Activated T-cell treated with anti-CD3 and anti-CD28 coated beads, Interleukin-2, amount 50 U/mL, for 72 hours (primary cell): ENCODE measurements around the gene EPN2. TPM values are rescaled to one million over a fixed set of nuclear protein-coding genes. Genes with fewer than 3 reads are reported as not detected.

Source experiments
- ATAC-seq, 2 donors: fragments of 150-1000 bp; cut with Tn5 transposase; replicated peaks in 1 of 2; 2 replicates each; pipeline ENCODE4 v1.10.0; 2021; ENCODE audit warnings: moderate library complexity in 2 of 2, mild to moderate bottlenecking in 1 of 2
- DNase-seq, 2 donors: peaks; one replicate each; pipeline ENCODE4 v3.0.0; 2021 to 2022; ENCODE audit warnings: mixed read lengths in 1 of 2
- H3K27ac Mint-ChIP-seq: one replicate; pipeline ENCODE4 v1.8.0; 2022; ENCODE audit warnings: mild to moderate bottlenecking, moderate library complexity, mixed read lengths
- H3K27me3 Mint-ChIP-seq: one replicate; pipeline ENCODE4 v1.8.0; 2022; ENCODE audit warnings: low read depth, mixed read lengths
- H3K36me3 Mint-ChIP-seq, 2 donors: one replicate each; pipeline ENCODE4 v1.8.0; 2022; ENCODE audit warnings: mixed read lengths in 2 of 2, mild to moderate bottlenecking in 1 of 2; ENCODE audit not compliant: insufficient read depth in 2 of 2
- H3K4me1 Mint-ChIP-seq: one replicate; pipeline ENCODE4 v1.8.0; 2022; ENCODE audit warnings: low read depth, mixed read lengths
- H3K4me3 Mint-ChIP-seq, 2 donors: one replicate each; pipeline ENCODE4 v1.8.0; 2022; ENCODE audit warnings: mild to moderate bottlenecking in 2 of 2, mixed read lengths in 2 of 2, moderate library complexity in 2 of 2
- H3K9me3 Mint-ChIP-seq, 2 donors: one replicate each; pipeline ENCODE4 v1.8.0; 2022; ENCODE audit warnings: mixed read lengths in 2 of 2
- total RNA-seq, 2 donors: library from RNA; stranded (reverse); gene quantifications; one replicate each; pipeline ENCODE4 v1.2.3, GENCODE V29; 2022

Gene EPN2
- total RNA-seq, 2 donors from 2014 or later = 5.3 to 9.0 TPM

DNA sequence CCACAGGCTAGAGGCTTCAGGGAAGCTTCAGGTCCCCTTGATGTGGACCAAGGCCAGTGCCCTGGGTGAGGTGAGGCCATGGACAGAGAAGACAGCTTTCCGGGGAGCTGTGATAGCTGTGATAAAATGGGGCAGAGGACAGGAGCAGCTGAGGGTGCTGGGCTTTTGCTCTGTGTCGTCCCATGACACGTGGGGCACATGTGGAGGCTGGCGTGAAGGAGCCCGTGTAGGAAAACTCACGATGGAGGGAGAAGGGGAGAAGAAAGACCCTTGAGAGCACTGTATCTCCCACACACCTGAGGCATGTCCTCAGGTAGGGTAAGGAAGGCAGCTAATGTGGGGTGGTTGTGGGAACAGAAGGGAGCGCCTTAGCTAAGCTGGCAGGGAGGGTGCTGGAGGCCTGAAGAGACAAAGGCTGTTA lies 104.1 kb downstream of the EPN2 start:
- no peaks in the 10 kb centered on the region for H3K36me3 Mint-ChIP-seq
- peaks cover 34% of the 10 kb centered on the region for H3K27me3 Mint-ChIP-seq
- H3K4me3 Mint-ChIP-seq = no peak overlapping the region
- H3K4me1 Mint-ChIP-seq = no peaks in the 10 kb centered on the region
- H3K27ac Mint-ChIP-seq = no peak overlapping the region
- H3K9me3 Mint-ChIP-seq = no peaks in the 10 kb centered on the region
- DNase-seq (no peak), ATAC-seq (no peak)

DNA sequence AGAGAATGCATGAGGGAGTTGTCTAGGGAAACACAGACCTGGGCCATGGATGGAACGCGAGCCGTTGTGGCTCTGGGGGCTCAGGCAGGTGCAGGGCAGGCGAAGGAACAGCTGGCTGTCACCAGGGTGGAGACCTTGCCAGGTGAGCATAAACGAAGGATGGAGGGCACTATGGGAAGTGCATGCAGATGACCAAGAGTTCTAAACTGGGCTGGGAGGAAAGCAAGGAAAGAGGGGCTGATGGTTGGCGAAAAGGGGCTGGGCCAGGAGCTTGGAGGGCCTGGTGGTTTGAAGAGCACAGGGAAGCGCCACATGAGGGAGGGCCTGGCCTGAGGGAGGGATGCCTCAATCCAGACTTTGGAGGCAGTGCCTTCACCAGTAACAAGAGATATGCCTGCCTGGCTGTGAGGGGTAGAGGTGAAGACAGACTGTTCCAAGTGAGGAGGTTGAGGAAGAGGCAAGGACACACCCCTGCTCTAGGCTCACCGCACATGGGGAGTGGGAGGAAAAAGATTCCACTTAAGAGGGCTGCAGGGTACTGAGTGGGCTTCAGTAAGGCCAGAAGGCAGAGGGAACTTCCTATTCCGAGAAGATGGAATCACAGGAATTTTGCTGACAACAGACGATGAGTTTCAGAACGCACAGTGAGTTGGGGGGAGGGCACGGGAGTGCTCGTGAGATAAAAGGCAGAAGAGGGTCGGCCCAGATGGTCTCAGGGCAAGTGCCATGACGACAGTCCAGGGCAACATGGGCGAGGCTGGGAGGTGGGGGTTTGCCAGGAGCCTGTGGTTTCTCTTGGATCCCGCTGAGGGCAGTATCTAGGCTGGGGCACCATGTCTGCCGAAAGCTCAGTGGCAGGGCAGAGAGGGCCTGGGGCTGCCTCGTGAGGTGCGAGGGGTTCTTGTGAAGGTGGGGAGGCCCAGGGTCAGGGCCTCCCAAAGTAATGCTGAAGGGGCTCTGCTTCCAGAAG lies 104.8 kb downstream of the EPN2 start:
- ATAC-seq (no peak), DNase-seq (no peak)
- Mint-ChIP-seq H3K4me1 (no peaks in the 10 kb centered on the region), H3K27me3 (peaks cover 33% of the 10 kb centered on the region), H3K9me3 (no peaks in the 10 kb centered on the region), H3K36me3 (no peaks in the 10 kb centered on the region), H3K4me3 (no peak overlapping the region), H3K27ac (no peak overlapping the region)

- peaks cover 27% of the 10 kb centered on the region for H3K27me3 Mint-ChIP-seq
- H3K4me3 Mint-ChIP-seq = no peak overlapping the region
- no peaks in the 10 kb centered on the region for H3K36me3 Mint-ChIP-seq
- no peak overlapping the region for H3K27ac Mint-ChIP-seq
- DNase-seq = no peak
- H3K4me1 Mint-ChIP-seq = no peaks in the 10 kb centered on the region
- no peaks in the 10 kb centered on the region for H3K9me3 Mint-ChIP-seq
- ATAC-seq = no peak
Observed at GRCh38 chr17:19342611-19343255, 105.6 kb downstream of the EPN2 start.

DNA sequence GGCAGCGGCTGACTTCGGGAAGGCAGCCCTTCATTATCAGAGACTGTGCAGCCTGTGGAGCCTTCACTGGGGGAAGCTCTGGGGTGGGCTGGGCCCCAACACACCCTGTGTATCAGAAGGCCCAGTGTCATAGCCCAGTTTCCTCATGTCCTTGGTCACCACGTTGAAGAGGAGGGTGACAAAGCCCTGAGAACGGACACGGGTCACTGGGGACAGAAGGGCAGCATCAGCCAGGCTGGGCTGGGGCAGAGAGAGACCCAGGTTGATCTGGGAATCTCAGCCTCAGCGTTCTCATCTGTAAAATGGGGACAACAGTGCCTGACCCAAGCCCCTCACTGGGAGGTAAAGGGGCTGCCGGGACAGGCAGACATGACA lies 106.1 kb downstream of the EPN2 start:
- no peak overlapping the region for H3K4me3 Mint-ChIP-seq
- DNase-seq (no peak), ATAC-seq (no peak)
- no peaks in the 10 kb centered on the region for H3K9me3 Mint-ChIP-seq
- no peak overlapping the region for H3K27ac Mint-ChIP-seq
- no peaks in the 10 kb centered on the region for H3K36me3 Mint-ChIP-seq
- peaks cover 27% of the 10 kb centered on the region for H3K27me3 Mint-ChIP-seq
- H3K4me1 Mint-ChIP-seq = no peaks in the 10 kb centered on the region

GRCh38 chr17:19343671-19344151 lies 106.5 kb downstream of the EPN2 start:
- H3K4me3 Mint-ChIP-seq = no peak overlapping the region
- no peak for DNase-seq
- ATAC-seq = no peak
- no peaks in the 10 kb centered on the region for H3K9me3 Mint-ChIP-seq
- no peaks in the 10 kb centered on the region for H3K4me1 Mint-ChIP-seq
- H3K27me3 Mint-ChIP-seq = peaks cover 25% of the 10 kb centered on the region
- no peak overlapping the region for H3K27ac Mint-ChIP-seq
- H3K36me3 Mint-ChIP-seq = no peaks in the 10 kb centered on the region

DNA sequence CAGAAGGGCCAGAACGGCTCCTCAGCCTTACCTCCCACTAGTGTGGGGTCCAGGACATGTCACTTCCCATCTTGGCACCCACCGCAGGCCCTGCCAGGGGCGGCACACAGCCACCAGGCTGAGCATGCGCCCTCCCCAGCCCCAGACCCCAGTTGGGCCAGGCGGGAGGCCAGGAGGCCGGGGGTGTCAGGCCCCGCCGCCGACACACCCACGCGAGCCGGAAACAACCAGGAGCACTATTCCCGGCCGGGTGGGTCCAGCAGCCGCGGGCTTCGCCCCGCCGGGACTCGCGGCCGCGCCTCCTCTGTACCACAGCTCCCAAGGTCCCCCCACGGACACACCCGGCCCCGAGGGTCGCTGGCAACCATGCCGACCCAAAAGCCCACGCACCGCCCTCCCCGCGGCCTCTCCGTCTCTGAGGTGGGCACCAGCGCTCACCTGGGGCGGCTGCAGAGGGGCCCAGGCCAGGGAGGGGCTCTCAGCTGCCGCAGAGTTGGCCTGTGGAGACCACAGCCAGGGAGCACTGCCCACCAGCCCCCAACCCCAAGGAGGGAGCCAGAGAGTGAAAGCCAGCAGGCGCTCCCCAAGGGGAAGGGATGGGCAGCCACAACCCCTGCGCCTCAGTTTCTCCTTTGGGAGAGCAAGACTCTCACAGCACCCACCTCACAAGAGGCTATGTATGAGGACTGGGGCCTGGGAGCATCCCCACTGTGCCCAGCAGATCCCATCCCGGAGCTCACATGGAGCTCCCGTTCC lies 107.3 kb downstream of the EPN2 start:
- Mint-ChIP-seq H3K4me1 (no peaks in the 10 kb centered on the region), H3K36me3 (no peaks in the 10 kb centered on the region), H3K27ac (no peak overlapping the region), H3K9me3 (no peaks in the 10 kb centered on the region), H3K4me3 (no peak overlapping the region), H3K27me3 (peaks cover 17% of the 10 kb centered on the region)
- DNase-seq = no peak
- no peak for ATAC-seq

GRCh38 chr17:19345067-19345460 lies 107.9 kb downstream of the EPN2 start:
- no peak overlapping the region for H3K4me3 Mint-ChIP-seq
- DNase-seq (no peak), ATAC-seq (no peak)
- H3K9me3 Mint-ChIP-seq = no peaks in the 10 kb centered on the region
- H3K27ac Mint-ChIP-seq = no peak overlapping the region
- H3K4me1 Mint-ChIP-seq = no peaks in the 10 kb centered on the region
- peaks cover 16% of the 10 kb centered on the region for H3K27me3 Mint-ChIP-seq
- H3K36me3 Mint-ChIP-seq = no peaks in the 10 kb centered on the region

DNA sequence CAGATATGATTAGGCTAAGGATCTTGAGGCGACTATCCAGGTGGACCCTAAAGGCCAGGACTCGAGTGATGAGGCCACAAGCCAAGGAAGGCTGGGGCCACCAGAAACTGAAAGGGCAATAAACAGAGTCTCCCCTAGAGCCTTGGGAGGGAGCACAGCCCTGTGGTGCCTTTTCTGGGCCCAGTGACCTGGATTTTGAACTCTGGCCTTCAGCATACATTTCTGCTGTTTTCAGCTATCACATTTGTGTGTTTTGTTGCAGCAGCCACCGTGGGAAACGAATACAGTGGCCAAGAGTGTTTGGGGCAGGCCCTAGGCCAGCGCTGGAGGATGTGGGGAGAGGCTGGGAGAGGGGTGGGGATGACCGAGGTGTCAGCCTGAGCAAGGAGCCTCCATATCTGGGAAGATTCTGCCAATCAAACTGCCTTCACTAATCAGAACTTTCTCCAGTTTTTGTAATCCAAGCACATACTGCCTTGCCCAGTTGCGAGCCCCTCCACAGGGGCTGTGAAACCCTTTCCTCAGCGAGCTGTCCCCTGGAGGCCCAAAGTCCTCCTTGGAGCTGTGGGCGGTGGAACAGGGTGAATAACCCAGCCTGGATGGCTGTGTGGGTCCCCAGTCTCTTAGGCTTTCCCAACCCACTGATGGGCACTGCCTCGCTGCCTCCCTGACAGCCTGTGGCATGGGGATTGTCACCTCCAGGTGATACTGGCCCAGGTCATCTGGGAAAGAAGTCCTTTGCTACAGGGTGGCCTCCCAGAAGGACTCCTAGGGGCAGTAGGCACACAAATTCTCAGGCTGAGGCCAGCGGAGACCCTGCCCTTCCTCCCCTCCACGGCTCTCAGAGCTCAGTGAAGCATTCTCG lies 108.6 kb downstream of the EPN2 start:
- ATAC-seq = no peak
- H3K36me3 Mint-ChIP-seq = no peaks in the 10 kb centered on the region
- H3K27me3 Mint-ChIP-seq = peaks cover 14% of the 10 kb centered on the region
- H3K4me1 Mint-ChIP-seq = no peaks in the 10 kb centered on the region
- DNase-seq = no peak
- H3K27ac Mint-ChIP-seq = no peak overlapping the region
- H3K4me3 Mint-ChIP-seq = no peak overlapping the region
- H3K9me3 Mint-ChIP-seq = no peaks in the 10 kb centered on the region

DNA sequence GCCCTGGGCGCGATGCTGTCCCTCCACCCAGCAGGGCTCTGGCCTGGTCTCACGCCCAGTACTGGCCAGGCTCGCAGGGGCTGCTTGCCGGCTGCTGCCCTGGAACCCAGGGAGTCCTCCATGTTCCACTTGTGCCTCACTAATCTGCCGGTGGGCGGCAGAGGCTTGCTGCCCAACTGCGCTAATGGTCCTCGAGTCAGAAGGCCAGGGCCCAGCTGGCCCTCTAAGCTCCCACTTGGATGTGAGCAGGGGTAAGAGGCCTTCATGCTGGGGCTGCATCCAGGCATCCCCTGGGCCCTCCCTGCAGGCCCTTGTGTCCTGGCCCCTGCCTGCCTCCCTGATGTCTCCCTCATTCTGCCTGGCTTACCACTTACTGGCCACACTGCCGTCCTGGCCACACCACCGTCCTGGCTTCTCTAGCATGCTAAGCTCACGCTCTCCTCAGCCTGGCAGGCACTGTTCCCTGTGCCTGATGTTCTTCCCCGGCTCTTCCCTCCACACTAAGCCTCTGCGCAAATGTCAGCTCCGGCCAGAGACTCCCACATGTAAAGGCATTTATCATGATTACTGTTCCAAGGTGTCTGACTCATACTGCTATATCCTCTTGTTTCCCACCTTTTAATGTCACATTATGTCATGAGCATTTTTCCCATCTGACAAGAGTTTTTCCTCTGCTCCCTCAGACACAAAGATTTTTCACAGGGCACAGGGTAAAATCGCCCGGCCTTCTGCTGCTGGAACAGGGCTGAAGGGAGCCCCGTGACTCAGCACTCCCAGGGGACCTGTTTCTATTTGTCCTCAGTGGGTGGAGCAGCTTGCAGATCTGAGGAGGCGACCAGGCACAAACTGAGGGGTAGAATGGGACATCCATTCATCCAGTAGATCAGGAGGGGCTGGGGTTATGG lies 109.4 kb downstream of the EPN2 start:
- no peak for DNase-seq

DNA sequence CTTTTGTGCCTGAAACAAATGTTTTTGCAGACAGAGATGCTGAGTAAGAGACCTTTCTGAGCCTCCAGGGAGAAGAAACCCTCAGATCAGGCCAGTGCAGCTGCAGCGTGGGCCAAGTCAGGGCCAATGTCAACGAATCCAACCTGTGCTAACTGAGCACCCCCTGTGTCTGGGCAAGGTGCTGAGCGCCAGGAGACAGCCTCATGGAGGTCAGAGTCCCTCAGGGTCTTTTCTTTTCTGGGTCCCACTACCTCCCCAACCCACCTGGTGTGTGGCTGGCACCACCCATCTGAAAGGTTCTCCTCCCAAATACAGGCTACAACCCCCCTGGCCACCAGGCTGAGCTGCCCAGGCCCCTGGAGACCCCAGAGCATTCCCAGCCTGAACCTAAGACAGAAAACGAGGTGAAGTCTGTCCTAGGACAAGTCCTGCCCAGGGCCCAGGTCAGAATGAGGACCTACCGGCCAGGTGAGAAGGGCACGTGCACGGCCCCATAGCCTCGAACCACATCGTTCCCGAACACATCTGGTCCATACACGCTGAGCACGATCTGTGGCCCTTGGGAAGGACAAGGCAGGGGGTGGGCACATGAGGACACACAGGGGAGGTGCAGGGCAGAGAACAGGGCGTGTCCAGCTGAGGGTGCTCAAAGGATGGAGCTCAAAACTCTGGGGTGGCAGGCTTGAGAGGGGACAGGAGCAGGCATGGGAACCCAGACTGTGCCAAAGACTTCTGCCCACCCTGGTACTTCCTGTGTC lies 110.3 kb downstream of the EPN2 start:
- no peaks in the 10 kb centered on the region for H3K9me3 Mint-ChIP-seq
- no peak for ATAC-seq

More for the DNA sequence above, 109.4 kb downstream of the EPN2 start:
- no peaks in the 10 kb centered on the region for H3K9me3 Mint-ChIP-seq
- H3K36me3 Mint-ChIP-seq = no peaks in the 10 kb centered on the region
- ATAC-seq = no peak
- H3K4me1 Mint-ChIP-seq = no peaks in the 10 kb centered on the region
- H3K27ac Mint-ChIP-seq = no peak overlapping the region
- peaks cover 5% of the 10 kb centered on the region for H3K27me3 Mint-ChIP-seq
- no peak overlapping the region for H3K4me3 Mint-ChIP-seq

DNA sequence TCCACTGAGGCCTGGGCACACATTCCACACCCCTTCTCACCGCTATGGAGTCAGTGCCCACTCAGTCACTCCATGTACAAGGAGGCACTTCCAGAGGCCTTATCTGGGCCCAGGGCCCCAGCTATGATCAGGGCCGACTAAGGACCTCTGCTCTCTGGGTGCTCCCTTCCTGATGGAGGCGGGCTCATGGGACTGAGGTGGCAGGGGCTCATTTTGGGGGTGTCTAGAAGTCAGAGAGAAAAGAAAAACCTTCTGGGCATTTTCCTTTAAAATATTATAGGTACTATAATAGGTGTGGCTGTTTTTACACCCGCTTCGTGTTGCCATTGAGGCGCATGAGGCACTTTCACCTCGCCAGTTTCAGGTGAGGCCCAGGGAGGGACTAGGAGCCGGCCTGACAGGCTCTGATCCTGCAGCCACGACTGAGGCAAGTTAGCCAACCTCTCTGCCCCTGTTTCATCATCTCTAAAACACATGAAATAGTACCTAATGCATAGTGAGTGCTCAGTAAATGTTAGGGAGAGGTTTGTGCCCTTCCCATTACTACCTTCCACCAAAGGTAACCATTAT lies 111.0 kb downstream of the EPN2 start:
- H3K4me3 Mint-ChIP-seq = no peak overlapping the region
- H3K27ac Mint-ChIP-seq = no peak overlapping the region
- H3K9me3 Mint-ChIP-seq = no peaks in the 10 kb centered on the region
- no peaks in the 10 kb centered on the region for H3K36me3 Mint-ChIP-seq
- no peaks in the 10 kb centered on the region for H3K27me3 Mint-ChIP-seq
- H3K4me1 Mint-ChIP-seq = no peaks in the 10 kb centered on the region
- no peak for ATAC-seq
- no peak for DNase-seq

More for the DNA sequence above, 110.3 kb downstream of the EPN2 start:
- no peaks in the 10 kb centered on the region for H3K27me3 Mint-ChIP-seq
- DNase-seq = no peak
- no peak overlapping the region for H3K27ac Mint-ChIP-seq
- H3K4me1 Mint-ChIP-seq = no peaks in the 10 kb centered on the region
- H3K4me3 Mint-ChIP-seq = no peak overlapping the region
- H3K36me3 Mint-ChIP-seq = no peaks in the 10 kb centered on the region
